GM12878 (cell line): Measurements from ENCODE around the gene C19orf38. TPM values are rescaled to one million over a fixed set of nuclear protein-coding genes. Genes with fewer than 3 reads are reported as not detected.
A peak's percentile ranks its signal among the peaks of the same experiment; 100 is the strongest.

ENCODE experiments used
- ASH2L ChIP-seq: fragments of 300-600, 200-600 bp; sonication (generic); IDR thresholded peaks from 2 replicates; pipeline ENCODE4 v1.6.1; 2017; ENCODE audit warnings: low read depth, mild to moderate bottlenecking, borderline replicate concordance
- BHLHE40 ChIP-seq, 2 experiments: fragments of 450-650 bp in 1 of 2; IDR thresholded peaks; 2 replicates each; pipeline ENCODE4 v1.6.1; 2011 to 2017; ENCODE audit warnings: low read depth in 2 of 2, borderline replicate concordance in 1 of 2, improper control_type of control experiment in 1 of 2, low read length in 1 of 2, mild to moderate bottlenecking in 1 of 2
- GATAD2B ChIP-seq: fragments of 450-650 bp; conservative IDR thresholded peaks from 2 replicates; pipeline ENCODE4 v1.6.1; 2017; ENCODE audit warnings: low read depth, mild to moderate bottlenecking, moderate library complexity
- LARP7 ChIP-seq: fragments of 450-650 bp; IDR thresholded peaks from 2 replicates; pipeline ENCODE4 v1.6.1; 2017; ENCODE audit warnings: mild to moderate bottlenecking
- MAX ChIP-seq: IDR thresholded peaks from 2 replicates; pipeline ENCODE4 v1.6.1; 2012; ENCODE audit warnings: low read depth, low read length, improper control_type of control experiment
- NBN ChIP-seq: fragments of 450-650 bp; IDR thresholded peaks from 2 replicates; pipeline ENCODE4 v1.6.1; 2016
- NFXL1 ChIP-seq: fragments of 450-650 bp; IDR thresholded peaks from 2 replicates; pipeline ENCODE4 v1.6.1; 2017; ENCODE audit warnings: antibody characterized with exemption, mild to moderate bottlenecking, borderline replicate concordance
- NR2F1 ChIP-seq: fragments of 450-650 bp; conservative IDR thresholded peaks from 2 replicates; pipeline ENCODE4 v1.6.1; 2017; ENCODE audit warnings: mild to moderate bottlenecking
- POU2F2 ChIP-seq: IDR thresholded peaks from 3 replicates; pipeline ENCODE4 v1.6.1; 2011; ENCODE audit warnings: low read depth, mild to moderate bottlenecking, low read length, borderline replicate concordance
- RB1 ChIP-seq: fragments of 450-650 bp; formaldehyde crosslinking; IDR thresholded peaks from 2 replicates; pipeline ENCODE4 v1.6.1; 2017; ENCODE audit warnings: mild to moderate bottlenecking, borderline replicate concordance
- RCOR1 ChIP-seq: conservative IDR thresholded peaks from 2 replicates; pipeline ENCODE4 v1.6.1; 2012; ENCODE audit warnings: low read depth, low read length, improper control_type of control experiment
- RELA ChIP-seq: fragments of 450-650 bp; IDR thresholded peaks from 2 replicates; pipeline ENCODE4 v1.8.0; 2014; ENCODE audit warnings: borderline replicate concordance; ENCODE audit not compliant: partially characterized antibody
- RUNX3 ChIP-seq: IDR thresholded peaks from 2 replicates; pipeline ENCODE4 v1.6.1; 2012; ENCODE audit warnings: low read length, inconsistent platforms
- SRF ChIP-seq, 2 experiments: IDR thresholded peaks; 2 replicates each; pipeline ENCODE4 v1.6.1; 2011; ENCODE audit warnings: low read depth in 2 of 2, low read length in 2 of 2, mild to moderate bottlenecking in 1 of 2, moderate library complexity in 1 of 2
- TARDBP ChIP-seq: IDR thresholded peaks from 2 replicates; pipeline ENCODE4 v1.6.1; 2016; ENCODE audit warnings: borderline replicate concordance
- ZNF592 ChIP-seq: fragments of 450-650 bp; IDR thresholded peaks from 2 replicates; pipeline ENCODE4 v1.6.1; 2017; ENCODE audit warnings: mild to moderate bottlenecking, moderate library complexity
- ZNF687 ChIP-seq: fragments of 450-650 bp; IDR thresholded peaks from 2 replicates; pipeline ENCODE4 v1.6.1; 2017; ENCODE audit warnings: mild to moderate bottlenecking, moderate library complexity
- polyA plus RNA-seq, 11 experiments: library from polyadenylated mRNA; depleted of rRNA in 4 of 11; unstranded in 6 of 11; stranded (reverse) in 5 of 11; fragments of >200 nt; fragmentation: Nextera tagmentation in 4 of 11; fragmentation: Illumina TruSeq in 1 of 11; extraction: Ambion mirVana in 4 of 11; extraction: Trizol in 1 of 11; gene quantifications; 1 replicate in 1 of 11; 2 replicates in 10 of 11; pipeline versions ENCODE4 v1.2.1 to v1.2.3, GENCODE V29; 2011 to 2016; ENCODE audit warnings: inconsistent platforms in 2 of 11, missing spikeins in 2 of 11, low read depth in 1 of 11
- total RNA-seq, 4 experiments: library from RNA; depleted of rRNA in 3 of 4; stranded (reverse); fragments of >200 nt in 3 of 4; fragmentation: Illumina TruSeq in 1 of 4; extraction: Trizol in 1 of 4; gene quantifications; 2 replicates each; pipeline versions ENCODE4 v1.2.1 to v1.2.3, GENCODE V29; 2013 to 2021

C19orf38 gene
- total and polyA plus RNA-seq, 10 of the 15 experiments (the other 5 are each of a cell fraction or from before 2014, with no cell fraction given) = 2.6 to 7.5 (median 5.0) TPM

GRCh38 chr19:10836479-10837330 lies 11.5 kb upstream of the C19orf38 start (continued):
- peak; percentile 92 for TF ChIP-seq ZNF592
- 0 out of 2 replicates have a peak, but pooled peaks have one; percentile 6 for TF ChIP-seq NR2F1
- peak; percentile 99 for TF ChIP-seq MAX
- peak; percentile 67; the same call in 1 of the 2 replicates for TF ChIP-seq TARDBP
- no peak for TF ChIP-seq POU2F2
- TF ChIP-seq NFXL1 = no peak
- 0 out of 2 replicates have a peak, but pooled peaks have one; percentile 33 for TF ChIP-seq GATAD2B
- peak in 1 of 2 experiments; percentile 35; a peak in 1 of 4 replicates for TF ChIP-seq SRF (IDR thresholded peaks at IDR 0.05; ENCODE audit: low read depth in 2 of 2, low read length in 2 of 2)
- TF ChIP-seq ZNF687 = peak; percentile 100
- peak; percentile 80 for TF ChIP-seq RELA
- peak; percentile 19 to 67; a peak in 1 of 4 replicates for TF ChIP-seq BHLHE40 (IDR thresholded peaks at IDR 0.05; ENCODE audit: borderline replicate concordance in 1 of 2, low read depth in 2 of 2, low read length in 1 of 2)
- peak; percentile 87; the same call in 1 of the 2 replicates for TF ChIP-seq RB1
- TF ChIP-seq ASH2L = no peak
- TF ChIP-seq LARP7 = 0 out of 2 replicates have a peak, but pooled peaks have one; percentile 37
- 0 out of 2 replicates have a peak, but pooled peaks have one; percentile 5 for TF ChIP-seq RUNX3
- 0 out of 2 replicates have a peak, but pooled peaks have one; percentile 6 for TF ChIP-seq RCOR1
- peak; percentile 67 for TF ChIP-seq NBN
